Ecto neural progenitor cell (in vitro differentiated cells): Measurements from ENCODE around the gene HDAC2.
"Not testable (repeated sequence)": the region's sequence is repeated elsewhere in the genome, so short reads cannot be mapped to it uniquely, and the experiment has no call there.

Source experiments
- DNase-seq: peaks from one replicate; pipeline ENCODE4 v3.0.0-alpha.2; 2018; ENCODE audit warnings: low spot score

Gene HDAC2

GRCh38 chr6:113970805-113971676, at the start of gene HDAC2:
Gene HDAC2 (minus strand): TSS chr6:113971148. CDS start chr6:113970908, 240 bp downstream.
- DNase-seq: peak; percentile 91

GRCh38 chr6:114020196-114020595, 49.2 kb upstream of the HDAC2 start:
- no peak for DNase-seq

- not testable (repeated sequence) for DNase-seq
Observed at GRCh38 chr6:114017146-114017545, 46.2 kb upstream of the HDAC2 start.

GRCh38 chr6:114014106-114014505, 43.2 kb upstream of the HDAC2 start:
- not testable (repeated sequence) for DNase-seq

- not testable (repeated sequence) for DNase-seq
Observed at GRCh38 chr6:114011486-114011885, 40.5 kb upstream of the HDAC2 start.

GRCh38 chr6:114010540-114010939, 39.6 kb upstream of the HDAC2 start:
- no peak for DNase-seq

- DNase-seq: no peak
Observed at GRCh38 chr6:114009192-114009591, 38.2 kb upstream of the HDAC2 start.

GRCh38 chr6:114008331-114008730, 37.4 kb upstream of the HDAC2 start:
- DNase-seq: no peak

- DNase-seq: no peak
Observed at GRCh38 chr6:114007516-114007915, 36.6 kb upstream of the HDAC2 start.

- DNase-seq: no peak
Observed at GRCh38 chr6:114001354-114001753, 30.4 kb upstream of the HDAC2 start.

GRCh38 chr6:114000069-114000468, 29.1 kb upstream of the HDAC2 start:
- no peak for DNase-seq

GRCh38 chr6:113999284-113999683, 28.3 kb upstream of the HDAC2 start:
- no peak for DNase-seq

- DNase-seq: no peak
Observed at GRCh38 chr6:113998811-113999210, 27.9 kb upstream of the HDAC2 start.

GRCh38 chr6:113997116-113997515, 26.2 kb upstream of the HDAC2 start:
- no peak for DNase-seq

GRCh38 chr6:113995634-113996033, 24.7 kb upstream of the HDAC2 start:
- no peak for DNase-seq

GRCh38 chr6:113994934-113995342, 24.0 kb upstream of the HDAC2 start:
- peak; percentile 56 for DNase-seq

GRCh38 chr6:113989675-113990074, 18.7 kb upstream of the HDAC2 start:
- DNase-seq: no peak

- not testable (repeated sequence) for DNase-seq
Observed at GRCh38 chr6:113982675-113983074, 11.7 kb upstream of the HDAC2 start.

GRCh38 chr6:113982055-113982550, 11.2 kb upstream of the HDAC2 start:
- DNase-seq: no peak

GRCh38 chr6:113980937-113981554, 10.1 kb upstream of the HDAC2 start:
- no peak for DNase-seq

- DNase-seq: no peak
Observed at GRCh38 chr6:113979937-113980336, 9.0 kb upstream of the HDAC2 start.

- no peak for DNase-seq
Observed at GRCh38 chr6:113978084-113978675, 7.2 kb upstream of the HDAC2 start.

- DNase-seq: no peak
Observed at GRCh38 chr6:113976806-113977205, 5.9 kb upstream of the HDAC2 start.
